Panc1 (cell line): ENCODE data around the gene KRT85.

ENCODE experiments used
- TF ChIP-seq, protein P1 (sequence below): fragments of 450-650 bp; IDR thresholded peaks from 2 replicates; pipeline ENCODE4 v1.5.1; 2017; ENCODE audit warnings: mild to moderate bottlenecking
- TF ChIP-seq, protein P2 (sequence below), 2 experiments: IDR thresholded peaks; 2 replicates each; pipeline ENCODE4 v1.6.1; 2011 to 2012; ENCODE audit warnings: low read depth in 2 of 2, control low read depth in 1 of 2, low read length in 1 of 2, mild to moderate bottlenecking in 1 of 2, moderate library complexity in 1 of 2; ENCODE audit not compliant: insufficient read depth in 1 of 2

DNA sequence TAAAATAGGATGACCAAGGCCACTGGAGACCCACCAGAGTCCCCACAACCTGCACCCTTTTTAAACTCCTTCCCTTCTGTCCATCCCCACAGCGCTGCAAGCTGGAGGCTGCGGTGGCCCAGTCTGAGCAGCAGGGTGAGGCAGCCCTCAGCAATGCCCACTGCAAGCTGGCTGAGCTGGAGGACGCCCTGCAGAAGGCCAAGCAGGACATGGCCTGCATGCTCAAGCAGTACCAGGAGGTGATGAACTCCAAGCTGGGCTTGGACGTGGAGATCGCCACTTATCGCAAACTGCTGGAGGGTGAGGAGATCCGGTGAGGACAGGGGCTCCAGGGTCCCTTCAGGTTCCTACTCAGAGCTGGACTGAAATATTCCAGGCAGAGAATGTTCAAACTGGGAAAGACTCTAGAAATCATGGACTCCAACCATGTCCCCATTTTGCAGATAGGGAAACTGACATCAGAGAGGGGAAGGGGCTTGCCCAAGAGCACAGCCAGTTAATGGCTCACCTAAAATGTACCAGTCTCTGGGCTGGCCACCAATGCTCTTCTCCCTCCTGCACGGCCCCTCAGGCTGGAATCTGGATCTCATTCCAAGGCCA is 17.2 kb downstream of the KRT85 start:
- TF ChIP-seq, protein P1, sequence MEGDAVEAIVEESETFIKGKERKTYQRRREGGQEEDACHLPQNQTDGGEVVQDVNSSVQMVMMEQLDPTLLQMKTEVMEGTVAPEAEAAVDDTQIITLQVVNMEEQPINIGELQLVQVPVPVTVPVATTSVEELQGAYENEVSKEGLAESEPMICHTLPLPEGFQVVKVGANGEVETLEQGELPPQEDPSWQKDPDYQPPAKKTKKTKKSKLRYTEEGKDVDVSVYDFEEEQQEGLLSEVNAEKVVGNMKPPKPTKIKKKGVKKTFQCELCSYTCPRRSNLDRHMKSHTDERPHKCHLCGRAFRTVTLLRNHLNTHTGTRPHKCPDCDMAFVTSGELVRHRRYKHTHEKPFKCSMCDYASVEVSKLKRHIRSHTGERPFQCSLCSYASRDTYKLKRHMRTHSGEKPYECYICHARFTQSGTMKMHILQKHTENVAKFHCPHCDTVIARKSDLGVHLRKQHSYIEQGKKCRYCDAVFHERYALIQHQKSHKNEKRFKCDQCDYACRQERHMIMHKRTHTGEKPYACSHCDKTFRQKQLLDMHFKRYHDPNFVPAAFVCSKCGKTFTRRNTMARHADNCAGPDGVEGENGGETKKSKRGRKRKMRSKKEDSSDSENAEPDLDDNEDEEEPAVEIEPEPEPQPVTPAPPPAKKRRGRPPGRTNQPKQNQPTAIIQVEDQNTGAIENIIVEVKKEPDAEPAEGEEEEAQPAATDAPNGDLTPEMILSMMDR = no peak
- TF ChIP-seq, protein P2, sequence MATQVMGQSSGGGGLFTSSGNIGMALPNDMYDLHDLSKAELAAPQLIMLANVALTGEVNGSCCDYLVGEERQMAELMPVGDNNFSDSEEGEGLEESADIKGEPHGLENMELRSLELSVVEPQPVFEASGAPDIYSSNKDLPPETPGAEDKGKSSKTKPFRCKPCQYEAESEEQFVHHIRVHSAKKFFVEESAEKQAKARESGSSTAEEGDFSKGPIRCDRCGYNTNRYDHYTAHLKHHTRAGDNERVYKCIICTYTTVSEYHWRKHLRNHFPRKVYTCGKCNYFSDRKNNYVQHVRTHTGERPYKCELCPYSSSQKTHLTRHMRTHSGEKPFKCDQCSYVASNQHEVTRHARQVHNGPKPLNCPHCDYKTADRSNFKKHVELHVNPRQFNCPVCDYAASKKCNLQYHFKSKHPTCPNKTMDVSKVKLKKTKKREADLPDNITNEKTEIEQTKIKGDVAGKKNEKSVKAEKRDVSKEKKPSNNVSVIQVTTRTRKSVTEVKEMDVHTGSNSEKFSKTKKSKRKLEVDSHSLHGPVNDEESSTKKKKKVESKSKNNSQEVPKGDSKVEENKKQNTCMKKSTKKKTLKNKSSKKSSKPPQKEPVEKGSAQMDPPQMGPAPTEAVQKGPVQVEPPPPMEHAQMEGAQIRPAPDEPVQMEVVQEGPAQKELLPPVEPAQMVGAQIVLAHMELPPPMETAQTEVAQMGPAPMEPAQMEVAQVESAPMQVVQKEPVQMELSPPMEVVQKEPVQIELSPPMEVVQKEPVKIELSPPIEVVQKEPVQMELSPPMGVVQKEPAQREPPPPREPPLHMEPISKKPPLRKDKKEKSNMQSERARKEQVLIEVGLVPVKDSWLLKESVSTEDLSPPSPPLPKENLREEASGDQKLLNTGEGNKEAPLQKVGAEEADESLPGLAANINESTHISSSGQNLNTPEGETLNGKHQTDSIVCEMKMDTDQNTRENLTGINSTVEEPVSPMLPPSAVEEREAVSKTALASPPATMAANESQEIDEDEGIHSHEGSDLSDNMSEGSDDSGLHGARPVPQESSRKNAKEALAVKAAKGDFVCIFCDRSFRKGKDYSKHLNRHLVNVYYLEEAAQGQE (IDR thresholded peaks at IDR 0.05; ENCODE audit: insufficient read depth in 1 of 2, low read depth in 2 of 2, low read length in 1 of 2) = no peak
